Transverse colon (tissue), 4 donors: ENCODE data around the gene PHYKPL.

Experiments used
- POLR2A ChIP-seq: fragments of 450-650 bp; IDR thresholded peaks from one replicate; pipeline ENCODE4 v1.6.1; 2016; ENCODE audit warnings: antibody characterized with exemption, mild to moderate bottlenecking, moderate library complexity
- POLR2AphosphoS5 ChIP-seq, 3 donors: sonication (generic); formaldehyde crosslinking; IDR thresholded peaks; one replicate each; pipeline ENCODE4 v1.6.1; 2016; ENCODE audit warnings: antibody characterized with exemption in 3 of 3
- TF ChIP-seq, protein P1 (sequence below), 5 experiments: fragments of 200-600 bp in 3 of 5; fragments of 450-650 bp in 2 of 5; sonication (generic) in 3 of 5; IDR thresholded peaks; 1 replicate in 2 of 5; 2 replicates in 3 of 5; pipeline ENCODE4 v1.5.1; 2016 to 2017; ENCODE audit warnings: antibody characterized with exemption in 5 of 5, inconsistent platforms in 3 of 5, mild to moderate bottlenecking in 2 of 5, moderate library complexity in 1 of 5

GRCh38 chr5:178187014-178187413 lies 45.6 kb downstream of the PHYKPL start, which contains the start of gene GMCL2:
- TF ChIP-seq POLR2A, result no peak
- TF ChIP-seq, protein P1, sequence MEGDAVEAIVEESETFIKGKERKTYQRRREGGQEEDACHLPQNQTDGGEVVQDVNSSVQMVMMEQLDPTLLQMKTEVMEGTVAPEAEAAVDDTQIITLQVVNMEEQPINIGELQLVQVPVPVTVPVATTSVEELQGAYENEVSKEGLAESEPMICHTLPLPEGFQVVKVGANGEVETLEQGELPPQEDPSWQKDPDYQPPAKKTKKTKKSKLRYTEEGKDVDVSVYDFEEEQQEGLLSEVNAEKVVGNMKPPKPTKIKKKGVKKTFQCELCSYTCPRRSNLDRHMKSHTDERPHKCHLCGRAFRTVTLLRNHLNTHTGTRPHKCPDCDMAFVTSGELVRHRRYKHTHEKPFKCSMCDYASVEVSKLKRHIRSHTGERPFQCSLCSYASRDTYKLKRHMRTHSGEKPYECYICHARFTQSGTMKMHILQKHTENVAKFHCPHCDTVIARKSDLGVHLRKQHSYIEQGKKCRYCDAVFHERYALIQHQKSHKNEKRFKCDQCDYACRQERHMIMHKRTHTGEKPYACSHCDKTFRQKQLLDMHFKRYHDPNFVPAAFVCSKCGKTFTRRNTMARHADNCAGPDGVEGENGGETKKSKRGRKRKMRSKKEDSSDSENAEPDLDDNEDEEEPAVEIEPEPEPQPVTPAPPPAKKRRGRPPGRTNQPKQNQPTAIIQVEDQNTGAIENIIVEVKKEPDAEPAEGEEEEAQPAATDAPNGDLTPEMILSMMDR (IDR thresholded peaks at IDR 0.05), result no peak
- no peak for TF ChIP-seq POLR2AphosphoS5 (IDR thresholded peaks at IDR 0.05)
